Prostate gland (tissue), 2 donors: ENCODE results near the gene ERRFI1.

Experiments
- CTCF ChIP-seq, 4 experiments: fragments of 200-600 bp in 2 of 4; fragments of 450-650 bp in 2 of 4; sonication (generic) in 2 of 4; IDR thresholded peaks; 1 replicate in 3 of 4; 2 replicates in 1 of 4; pipeline ENCODE4 v1.5.1; 2016 to 2019; ENCODE audit warnings: antibody characterized with exemption in 4 of 4, mild to moderate bottlenecking in 2 of 4, moderate library complexity in 2 of 4
- POLR2AphosphoS5 ChIP-seq: sonication (generic); formaldehyde crosslinking; IDR thresholded peaks from one replicate; pipeline ENCODE4 v1.6.1; 2017; ENCODE audit warnings: antibody characterized with exemption

GRCh38 chr1:8002921-8003320, 23.2 kb downstream of the ERRFI1 start:
- no peak for TF ChIP-seq CTCF (IDR thresholded peaks at IDR 0.05)
- no peak for TF ChIP-seq POLR2AphosphoS5
